ENCODE results near the gene MAEA. TPM values are rescaled to one million over a fixed set of nuclear protein-coding genes. Genes with fewer than 3 reads are reported as not detected.

The MAEA gene
- total and polyA plus RNA-seq, 2 of the 8 experiments (the other 6 are each of a cell fraction or from before 2014, with no cell fraction given): 75.8 to 133 TPM

- H3K27me3 ChIP-seq (replicated peaks in 1 of 4; ENCODE audit: control insufficient read depth in 3 of 4, extremely low read depth in 1 of 4, insufficient read depth in 3 of 4, low read length in 3 of 4): no peaks in the 10 kb centered on the region
- CTCF ChIA-PET (ENCODE audit: partially characterized antibody): interaction anchor here (0.7 to 1.7 kb wide), 3 partner anchors 10 to 158 kb away, joined by 3 to 4 read pairs (median 4); no protein-coding TSS in a partner anchor
- H4K20me1 ChIP-seq (replicated peaks in 1 of 2; ENCODE audit: control insufficient read depth in 1 of 2, insufficient read depth in 2 of 2, low read length in 2 of 2): peaks cover 0 to 3% of the 10 kb centered on the region in 2 experiments
- H3K23ac ChIP-seq (ENCODE audit: insufficient read length): no peak overlapping the region
- no peaks in the 10 kb centered on the region for H3K9me3 ChIP-seq (ENCODE audit: insufficient read depth in 2 of 2, low read depth in 1 of 2, low read length in 1 of 2)
- no peak overlapping the region for H2AK5ac ChIP-seq (ENCODE audit: low read depth, low read length)
- peak overlapping the region; percentile 23 for H4K8ac ChIP-seq (ENCODE audit: extremely low read depth, insufficient read depth, low read length)
- no peak overlapping the region for H3K27ac ChIP-seq (ENCODE audit: low read depth, low read length)
- no peak overlapping the region; a peak in 1 of 4 replicates for H3K4me2 ChIP-seq (ENCODE audit: insufficient read depth in 1 of 2, low read depth in 2 of 2, low read length in 2 of 2)
- no peak overlapping the region for H3K4ac ChIP-seq (replicated peaks; ENCODE audit: insufficient read length, low read depth, low read length)
- no peak overlapping the region for H2BK15ac ChIP-seq (ENCODE audit: low read length)
- no peak overlapping the region for H2BK20ac ChIP-seq (ENCODE audit: low read length)
- H4K91ac ChIP-seq (replicated peaks; ENCODE audit: insufficient read length, low read length): no peak overlapping the region
- H3K36me3 ChIP-seq (ENCODE audit: control insufficient read depth in 2 of 4, insufficient read depth in 4 of 4, low read length in 3 of 4): peaks cover 3 to 16% (median 11%) of the 10 kb centered on the region in 4 experiments; a peak in 7 of 8 replicates
- H3K18ac ChIP-seq (ENCODE audit: extremely low read depth, low read length): no peak overlapping the region
- H3K23me2 ChIP-seq (ENCODE audit: low read depth, low read length): peaks cover 10% of the 10 kb centered on the region
- no peak overlapping the region for H3K14ac ChIP-seq (ENCODE audit: insufficient read length)
- no peak overlapping the region for H3K4me3 ChIP-seq (ENCODE audit: extremely low read depth in 1 of 4, insufficient read depth in 2 of 4, low read depth in 3 of 4, low read length in 4 of 4)
- peaks cover 0 to 9% of the 10 kb centered on the region in 2 experiments; a peak in 2 of 4 replicates for H3K79me2 ChIP-seq (ENCODE audit: control insufficient read depth in 1 of 2, insufficient read depth in 2 of 2, low read length in 2 of 2)
- H3K4me1 ChIP-seq (replicated peaks in 1 of 4; ENCODE audit: control insufficient read depth in 3 of 4, insufficient read depth in 4 of 4, low read length in 3 of 4): peaks cover 0 to 6% (median 2%) of the 10 kb centered on the region in 4 experiments; a peak in 3 of 7 replicates
- DNase-seq (ENCODE audit: low read depth in 1 of 2, low spot score in 2 of 2) (no peak), FAIRE-seq (no peak)
- TF ChIP-seq NANOG (IDR thresholded peaks at IDR 0.05; ENCODE audit: insufficient read depth, low read depth, low read length, poor library complexity, severe bottlenecking) (no peak), CREB1 (IDR thresholded peaks at IDR 0.05) (no peak), CBX5 (IDR thresholded peaks at IDR 0.05; ENCODE audit: low read depth, low read length) (no peak), TAF7 (optimal IDR thresholded peaks at IDR 0.05; ENCODE audit: borderline replicate concordance, low read depth, low read length) (no peak), TAF1 (IDR thresholded peaks at IDR 0.05; ENCODE audit: low read depth, low read length) (no peak), CHD2 (IDR thresholded peaks at IDR 0.05; ENCODE audit: low read length) (no peak), SP2 (IDR thresholded peaks at IDR 0.05; ENCODE audit: low read length) (no peak), RAD21 (IDR thresholded peaks at IDR 0.05 in 1 of 2, conservative IDR thresholded peaks at IDR 0.05 in 1 of 2; ENCODE audit: low read depth in 2 of 2, low read length in 2 of 2) (no peak), SP4 (IDR thresholded peaks at IDR 0.05; ENCODE audit: low read length) (no peak), HDAC6 (IDR thresholded peaks at IDR 0.05; ENCODE audit: low read depth, low read length) (no peak), RBBP5 (IDR thresholded peaks at IDR 0.05; ENCODE audit: borderline replicate concordance, low read depth, low read length) (no peak), NRF1 (IDR thresholded peaks at IDR 0.05; ENCODE audit: low read depth, low read length) (no peak)
- H2BK5ac ChIP-seq (ENCODE audit: low read depth, low read length): no peak overlapping the region
- H3K56ac ChIP-seq (replicated peaks; ENCODE audit: insufficient read length, low read depth, low read length): no peak overlapping the region
- no peak overlapping the region for H2BK120ac ChIP-seq (replicated peaks; ENCODE audit: low read depth, low read length)
- POLR2A ChIA-PET (ENCODE audit: partially characterized antibody): interaction anchor here (2.0 to 5.7 kb wide), 2 partner anchors 16 to 95 kb away, joined by 7 to 49 read pairs; partner anchors contain the start of gene CTBP1
- 82% methylated on average over 12 of the region's 12 CpGs; no CpG with 5 or more reads in 1 of the 2 experiments for WGBS, 2 experiments (ENCODE audit: extremely low coverage in 1 of 2, insufficient coverage in 1 of 2, insufficient read length in 1 of 2, insufficient replicate concordance in 2 of 2, low coverage in 1 of 2, low lambda C conversion rate in 2 of 2, missing lambda C conversion rate in 1 of 2)
- no peak overlapping the region for H4K5ac ChIP-seq (ENCODE audit: insufficient read length, low read depth, low read length)
- H3K79me1 ChIP-seq (ENCODE audit: low read depth, low read length): peaks cover 2% of the 10 kb centered on the region; the same call in 1 of the 2 replicates
- H2AFZ ChIP-seq (ENCODE audit: low read length): no peak overlapping the region
- no peak overlapping the region for H2BK12ac ChIP-seq (ENCODE audit: low read depth, low read length)
- no peak overlapping the region for H3K9ac ChIP-seq (replicated peaks in 1 of 4; ENCODE audit: extremely low read depth in 1 of 4, low read depth in 3 of 4, low read length in 3 of 4)
These were observed 55.0 kb downstream of the MAEA start for GRCh38 chr4:1344696-1345095.

Measured in H1 (cell line).